GM23248 (cell line): Measurements from ENCODE around the gene RNF144B. TPM values are rescaled to one million over a fixed set of nuclear protein-coding genes. Genes with fewer than 3 reads are reported as not detected.
A peak's percentile ranks its signal among the peaks of the same experiment; 100 is the strongest.

Experiments
- DNase-seq: peaks from one replicate; pipeline ENCODE4 v3.0.0-alpha.2; 2015
- H2AFZ ChIP-seq: fragments of 200-600 bp; sonication (generic); 2 replicates; pipeline ENCODE4 v1.6.1; 2016; ENCODE audit warnings: antibody characterized with exemption
- H3F3A ChIP-seq: fragments of 200-600 bp; sonication (generic); 2 replicates; pipeline ENCODE4 v1.6.1; 2016; ENCODE audit warnings: mild to moderate bottlenecking, antibody characterized with exemption, mixed run types; ENCODE audit not compliant: insufficient read depth
- H3K27ac ChIP-seq: fragments of 200-600 bp; sonication (generic); 2 replicates; pipeline ENCODE4 v1.5.1; 2016; ENCODE audit warnings: mild to moderate bottlenecking
- H3K27me3 ChIP-seq: fragments of 200-600 bp; sonication (generic); replicated peaks from 2 replicates; pipeline ENCODE4 v1.6.1; 2016; ENCODE audit warnings: mild to moderate bottlenecking; ENCODE audit not compliant: insufficient read depth
- H3K36me3 ChIP-seq: fragments of 200-600 bp; sonication (generic); 2 replicates; pipeline ENCODE4 v1.6.1; 2016; ENCODE audit warnings: low read depth, mild to moderate bottlenecking
- H3K4me1 ChIP-seq: fragments of 200-600 bp; sonication (generic); 2 replicates; pipeline ENCODE4 v1.6.1; 2016; ENCODE audit warnings: mild to moderate bottlenecking; ENCODE audit not compliant: insufficient read depth
- H3K4me2 ChIP-seq: fragments of 200-600 bp; sonication (generic); one replicate; pipeline ENCODE4 v1.6.1; 2016; ENCODE audit warnings: mild to moderate bottlenecking; ENCODE audit not compliant: unreplicated experiment
- H3K4me3 ChIP-seq: fragments of 200-600 bp; sonication (generic); 2 replicates; pipeline ENCODE4 v1.5.1; 2016; ENCODE audit warnings: mild to moderate bottlenecking
- H3K79me2 ChIP-seq: fragments of 200-600 bp; sonication (generic); 2 replicates; pipeline ENCODE4 v1.6.1; 2016; ENCODE audit warnings: mild to moderate bottlenecking; ENCODE audit not compliant: insufficient read depth
- H3K9ac ChIP-seq: fragments of 200-600 bp; sonication (generic); 2 replicates; pipeline ENCODE4 v1.6.1; 2016; ENCODE audit warnings: mild to moderate bottlenecking
- H3K9me2 ChIP-seq: fragments of 200-600 bp; sonication (generic); 2 replicates; pipeline ENCODE4 v1.6.1; 2016; ENCODE audit warnings: mixed run types, mild to moderate bottlenecking, moderate library complexity; ENCODE audit not compliant: insufficient read depth
- H3K9me3 ChIP-seq: fragments of 200-600 bp; sonication (generic); one replicate; pipeline ENCODE4 v1.6.1; 2017; ENCODE audit warnings: low read depth
- H4K20me1 ChIP-seq: fragments of 200-600 bp; sonication (generic); 2 replicates; pipeline ENCODE4 v1.6.0; 2016; ENCODE audit not compliant: insufficient read depth
- EZH2 ChIP-seq: fragments of 200-600 bp; sonication (generic); IDR thresholded peaks from 2 replicates; pipeline ENCODE4 v1.6.1; 2018; ENCODE audit warnings: antibody characterized with exemption, mild to moderate bottlenecking; ENCODE audit not compliant: insufficient read depth, poor library complexity, severe bottlenecking
- EZH2phosphoT487 ChIP-seq: fragments of 200-600 bp; sonication (generic); IDR thresholded peaks from 2 replicates; pipeline ENCODE4 v1.6.1; 2018; ENCODE audit warnings: antibody characterized with exemption, moderate library complexity, mild to moderate bottlenecking, low read depth; ENCODE audit not compliant: insufficient read depth
- WGBS, 2 experiments: methylation state at CpG; one replicate each; pipeline ENCODE4 v1.1.6; 2015 to 2017; ENCODE audit warnings: low lambda C conversion rate in 2 of 2, low coverage in 1 of 2; ENCODE audit errors: missing lambda C conversion rate in 2 of 2; 5-methylcytosine and 5-hydroxymethylcytosine counted together
- in situ Hi-C: fragments of 300-500 bp; cut with MboI; formaldehyde crosslinking; loops from 2 replicates; pipeline ENCODE4 v1.15.0; 2020
- polyA plus RNA-seq: library from polyadenylated mRNA; unstranded; fragments of >200 nt; fragmentation: Nextera tagmentation; extraction: Ambion mirVana; gene quantifications from 2 replicates; pipeline ENCODE4 v1.2.1, GENCODE V29; 2016
- total RNA-seq: library from RNA; depleted of rRNA; stranded (reverse); fragments of >200 nt; shearing (Covaris generic); gene quantifications from 2 replicates; pipeline ENCODE4 v1.2.3, GENCODE V29; 2014

RNF144B gene
- total and polyA plus RNA-seq, 2 experiments from 2014 or later, result 2.6 to 3.5 TPM

- Histone ChIP-seq H3K4me3 (no peak overlapping the region), H3K36me3 (no peaks in the 10 kb centered on the region), H3K27ac (no peak overlapping the region), H3K4me1 (peaks cover 27% of the 10 kb centered on the region), H3K9me2 (0 out of 2 replicates have a peak, but pooled peaks cover 5% of the 10 kb centered on the region), H2AFZ (no peak overlapping the region), H4K20me1 (no peaks in the 10 kb centered on the region), H3K79me2 (no peaks in the 10 kb centered on the region), H3K9ac (no peak overlapping the region), H3K27me3 (no peaks in the 10 kb centered on the region), H3K9me3 (no peaks in the 10 kb centered on the region), H3F3A (peaks cover 11% of the 10 kb centered on the region; the same call in 1 of the 2 replicates), H3K4me2 (no peak overlapping the region)
- no peak for TF ChIP-seq EZH2phosphoT487
- TF ChIP-seq EZH2, result no peak
- WGBS, 2 experiments, result 97% methylated on average over 11 of the region's 11 CpGs
- DNase-seq, result no peak
- in situ Hi-C loops, result no loop called here
These were observed 28.1 kb downstream of the RNF144B start for GRCh38 chr6:18415207-18415606.

GRCh38 chr6:18415671-18416340, 28.7 kb downstream of the RNF144B start:
- peak overlapping the region; percentile 13 for H3K4me2 ChIP-seq
- H2AFZ ChIP-seq, result peak overlapping the region; percentile 39
- no peaks in the 10 kb centered on the region for H3K79me2 ChIP-seq
- peaks cover 11% of the 10 kb centered on the region; the same call in 1 of the 2 replicates for H3F3A ChIP-seq
- H3K9ac ChIP-seq, result no peak overlapping the region
- no peak for TF ChIP-seq EZH2phosphoT487
- no peak for TF ChIP-seq EZH2
- H3K27ac ChIP-seq, result no peak overlapping the region
- H3K9me2 ChIP-seq, result 0 out of 2 replicates have a peak, but pooled peaks cover 5% of the 10 kb centered on the region
- no peaks in the 10 kb centered on the region for H4K20me1 ChIP-seq
- DNase-seq, result peak; percentile 48
- H3K27me3 ChIP-seq, result no peaks in the 10 kb centered on the region
- peaks cover 27% of the 10 kb centered on the region for H3K4me1 ChIP-seq
- no peak overlapping the region for H3K4me3 ChIP-seq
- WGBS, 2 experiments, result 35 to 37% methylated on average over 4 of the region's 4 CpGs
- H3K36me3 ChIP-seq, result no peaks in the 10 kb centered on the region
- in situ Hi-C loops, result no loop called here
- H3K9me3 ChIP-seq, result no peaks in the 10 kb centered on the region

- Histone ChIP-seq H3K4me1 (peaks cover 27% of the 10 kb centered on the region), H3K79me2 (no peaks in the 10 kb centered on the region), H3K9me3 (no peaks in the 10 kb centered on the region), H3K4me3 (no peak overlapping the region), H3F3A (peaks cover 11% of the 10 kb centered on the region; the same call in 1 of the 2 replicates), H3K4me2 (peak overlapping the region; percentile 13), H4K20me1 (no peaks in the 10 kb centered on the region), H3K27ac (no peak overlapping the region), H3K27me3 (no peaks in the 10 kb centered on the region), H3K9me2 (0 out of 2 replicates have a peak, but pooled peaks cover 5% of the 10 kb centered on the region), H2AFZ (peak overlapping the region; percentile 39), H3K36me3 (no peaks in the 10 kb centered on the region), H3K9ac (no peak overlapping the region)
- in situ Hi-C loops, result no loop called here
- WGBS, 2 experiments, result 4 to 12% methylated on average over 2 of the region's 2 CpGs
- no peak for TF ChIP-seq EZH2phosphoT487
- no peak for TF ChIP-seq EZH2
- no peak for DNase-seq
These were observed 29.2 kb downstream of the RNF144B start for GRCh38 chr6:18416341-18416679.

- 83 to 84% methylated on average over 3 of the region's 3 CpGs for WGBS, 2 experiments
- peaks cover 11% of the 10 kb centered on the region; the same call in 1 of the 2 replicates for H3F3A ChIP-seq
- H4K20me1 ChIP-seq, result no peaks in the 10 kb centered on the region
- no peak for DNase-seq
- TF ChIP-seq EZH2phosphoT487 (no peak), EZH2 (no peak)
- H3K79me2 ChIP-seq, result no peaks in the 10 kb centered on the region
- in situ Hi-C loops, result no loop called here
- 0 out of 2 replicates have a peak, but pooled peaks cover 5% of the 10 kb centered on the region for H3K9me2 ChIP-seq
- H3K4me1 ChIP-seq, result peaks cover 11% of the 10 kb centered on the region
- no peaks in the 10 kb centered on the region for H3K36me3 ChIP-seq
- no peaks in the 10 kb centered on the region for H3K27me3 ChIP-seq
- no peaks in the 10 kb centered on the region for H3K9me3 ChIP-seq
- no peak overlapping the region for H2AFZ ChIP-seq
- H3K9ac ChIP-seq, result no peak overlapping the region
- H3K27ac ChIP-seq, result no peak overlapping the region
- H3K4me2 ChIP-seq, result no peak overlapping the region
- no peak overlapping the region for H3K4me3 ChIP-seq
These were observed 33.2 kb downstream of the RNF144B start for GRCh38 chr6:18420328-18420727.
